SK-N-SH (cell line): Measurements from ENCODE around the gene C1orf232.

Source experiments
- CTCF ChIP-seq: fragments of 200-600 bp; sonication (generic); IDR thresholded peaks from 2 replicates; pipeline ENCODE4 v1.6.1; 2017; ENCODE audit warnings: antibody characterized with exemption, mild to moderate bottlenecking, moderate library complexity
- JUND ChIP-seq: IDR thresholded peaks from 2 replicates; pipeline ENCODE4 v1.4.0; 2012
- NFIC ChIP-seq: IDR thresholded peaks from 2 replicates; pipeline ENCODE4 v1.4.0; 2012; ENCODE audit warnings: borderline replicate concordance
- NRF1 ChIP-seq: IDR thresholded peaks from 2 replicates; pipeline ENCODE4 v1.6.1; 2012; ENCODE audit warnings: low read depth, mild to moderate bottlenecking, low read length
- TAF1 ChIP-seq: IDR thresholded peaks from 2 replicates; pipeline ENCODE4 v1.6.1; 2012; ENCODE audit warnings: low read depth, mild to moderate bottlenecking, low read length, moderate library complexity, borderline replicate concordance

- TF ChIP-seq NRF1 (no peak), CTCF (no peak), JUND (no peak), TAF1 (no peak), NFIC (no peak)
Measured at GRCh38 chr1:26188477-26188876, 19.7 kb upstream of the C1orf232 start.
